NCI-H1105 (cell line): ENCODE data around the gene RIMBP2.
A peak's percentile ranks its signal among the peaks of the same experiment; 100 is the strongest.
"Not testable (repeated sequence)": the region's sequence is repeated elsewhere in the genome, so short reads cannot be mapped to it uniquely, and the experiment has no call there.

Experiments used
- DNase-seq: peaks from one replicate; lab custom pipeline; 2025; lab: John Stamatoyannopoulos, UW

The RIMBP2 gene

GRCh38 chr12:130739571-130739970 is 23.5 kb upstream of the RIMBP2 start:
- no peak for DNase-seq

GRCh38 chr12:130738403-130738802 is 22.3 kb upstream of the RIMBP2 start:
- DNase-seq: not testable (repeated sequence)

GRCh38 chr12:130737731-130738130 is 21.6 kb upstream of the RIMBP2 start:
- no peak for DNase-seq

GRCh38 chr12:130729344-130729743 is 13.2 kb upstream of the RIMBP2 start:
- DNase-seq: no peak

GRCh38 chr12:130728158-130729058 is 12.3 kb upstream of the RIMBP2 start:
- no peak for DNase-seq

GRCh38 chr12:130719263-130719859 is 3.3 kb upstream of the RIMBP2 start:
- DNase-seq: no peak

- no peak for DNase-seq
Observed at GRCh38 chr12:130717752-130718151, 1.7 kb upstream of the RIMBP2 start.

- no peak for DNase-seq
Observed at GRCh38 chr12:130716969-130717366, 869 bp upstream of the RIMBP2 start.

- peak; percentile 11 for DNase-seq
Observed at GRCh38 chr12:130715150-130715997, 725 bp downstream of the RIMBP2 start.

GRCh38 chr12:130714591-130715149 is 1.4 kb downstream of the RIMBP2 start:
- no peak for DNase-seq

GRCh38 chr12:130714091-130714590 is 2.0 kb downstream of the RIMBP2 start:
- DNase-seq: no peak

GRCh38 chr12:130713581-130713991 is 2.5 kb downstream of the RIMBP2 start:
- DNase-seq: no peak

- DNase-seq: no peak
Observed at GRCh38 chr12:130712346-130713065, 3.6 kb downstream of the RIMBP2 start.

GRCh38 chr12:130711756-130712155 is 4.3 kb downstream of the RIMBP2 start:
- DNase-seq: no peak

GRCh38 chr12:130710733-130711080 is 5.4 kb downstream of the RIMBP2 start:
- DNase-seq: no peak

GRCh38 chr12:130709971-130710732 is 5.9 kb downstream of the RIMBP2 start:
- no peak for DNase-seq

GRCh38 chr12:130709151-130709970 is 6.7 kb downstream of the RIMBP2 start:
- no peak for DNase-seq

- DNase-seq: no peak
Observed at GRCh38 chr12:130708648-130709047, 7.5 kb downstream of the RIMBP2 start.

- DNase-seq: no peak
Observed at GRCh38 chr12:130707571-130707891, 8.6 kb downstream of the RIMBP2 start.
